ACC112 (cell line): ENCODE measurements around the gene POLL.

Experiments used
- H2AFZ ChIP-seq: fragments of 200-600 bp; sonication (generic); one replicate; pipeline ENCODE4 v1.6.0; 2017; ENCODE audit warnings: antibody characterized with exemption, low read length; ENCODE audit not compliant: unreplicated experiment
- H3K27ac ChIP-seq: fragments of 200-600 bp; sonication (generic); 2 replicates; pipeline ENCODE4 v1.5.1; 2014; ENCODE audit warnings: low read depth, mild to moderate bottlenecking, antibody characterized with exemption, low read length, moderate library complexity
- H3K27me3 ChIP-seq: fragments of 200-600 bp; sonication (generic); 2 replicates; pipeline ENCODE4 v1.6.1; 2014; ENCODE audit warnings: mild to moderate bottlenecking, antibody characterized with exemption, low read length, moderate library complexity, mixed read lengths; ENCODE audit not compliant: insufficient read depth
- H3K36me3 ChIP-seq: fragments of 200-600 bp; sonication (generic); 2 replicates; pipeline ENCODE4 v1.6.1; 2016; ENCODE audit warnings: mild to moderate bottlenecking, antibody characterized with exemption, low read length, moderate library complexity, mixed read lengths; ENCODE audit not compliant: insufficient read depth
- H3K4me1 ChIP-seq: fragments of 200-600 bp; sonication (generic); one replicate; pipeline ENCODE4 v1.6.1; 2016; ENCODE audit warnings: low read length, mixed read lengths; ENCODE audit not compliant: insufficient read depth, unreplicated experiment, control insufficient read depth
- H3K4me3 ChIP-seq: fragments of 200-600 bp; sonication (generic); 2 replicates; pipeline ENCODE4 v1.5.1; 2014; ENCODE audit warnings: mild to moderate bottlenecking, low read depth, low read length
- H3K79me2 ChIP-seq: fragments of 200-600 bp; sonication (generic); one replicate; pipeline ENCODE4 v1.6.0; 2016; ENCODE audit warnings: low read length; ENCODE audit not compliant: control insufficient read depth, unreplicated experiment, insufficient read depth

Gene POLL

DNA sequence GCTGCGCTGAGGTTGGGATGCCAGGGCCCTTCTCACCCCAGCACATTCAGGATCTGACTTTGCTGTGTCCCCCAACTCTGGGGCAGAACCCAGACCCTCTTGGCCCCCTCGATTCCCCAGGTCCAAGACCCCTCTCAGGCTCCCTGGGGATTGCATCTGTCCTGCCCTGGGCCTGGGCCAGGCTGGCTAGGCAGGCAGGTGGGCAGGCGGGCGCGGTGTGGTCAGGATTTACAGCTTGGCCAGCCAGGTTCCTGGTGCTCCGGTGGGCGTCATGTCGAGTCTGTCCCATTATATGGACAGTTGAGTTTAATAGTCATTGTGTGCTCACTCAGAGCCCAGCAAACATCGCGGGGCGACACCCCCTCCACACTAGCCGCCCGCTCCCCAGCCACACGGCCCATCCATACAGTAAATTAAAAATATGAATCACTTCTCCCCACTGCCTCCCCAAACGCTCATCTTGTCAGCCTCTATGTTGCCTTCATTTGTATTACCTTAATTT is 23.5 kb downstream of the POLL start:
- H3K36me3 ChIP-seq = no peaks in the 10 kb centered on the region
- no peak overlapping the region for H3K27ac ChIP-seq
- H3K79me2 ChIP-seq = no peaks in the 10 kb centered on the region
- peaks cover 3% of the 10 kb centered on the region for H3K4me1 ChIP-seq
- no peak overlapping the region for H3K4me3 ChIP-seq
- H3K27me3 ChIP-seq = peaks cover 48% of the 10 kb centered on the region
- no peak overlapping the region for H2AFZ ChIP-seq

DNA sequence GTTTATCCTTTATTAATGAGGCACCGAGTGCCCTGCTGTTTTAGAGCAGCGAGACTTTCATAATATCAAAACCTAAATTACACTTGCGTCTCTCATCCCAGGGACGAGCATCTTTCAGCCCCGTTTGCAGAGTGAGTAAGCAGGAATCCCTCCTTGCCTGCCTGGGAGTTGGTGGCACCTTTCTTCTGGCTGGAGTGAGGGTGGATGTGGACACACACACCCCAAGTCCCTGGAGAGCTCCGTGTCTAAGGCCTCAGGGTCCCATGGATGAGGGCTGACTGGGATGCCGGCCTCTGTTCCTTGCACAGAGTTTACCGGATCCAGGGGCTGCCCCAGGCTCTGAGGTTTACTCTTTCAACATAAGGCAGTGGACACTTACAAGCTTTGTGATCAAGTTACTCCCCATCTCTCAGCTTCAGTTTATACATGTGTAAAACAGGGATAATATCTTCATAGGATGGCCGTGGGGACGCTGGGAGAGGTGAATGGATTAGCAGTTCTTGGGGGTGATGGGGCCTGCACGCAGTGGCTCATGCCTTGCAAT is 24.5 kb downstream of the POLL start:
- Histone ChIP-seq H3K27me3 (peaks cover 39% of the 10 kb centered on the region), H3K27ac (no peak overlapping the region), H2AFZ (no peak overlapping the region), H3K36me3 (no peaks in the 10 kb centered on the region), H3K4me1 (peaks cover 3% of the 10 kb centered on the region), H3K4me3 (no peak overlapping the region), H3K79me2 (no peaks in the 10 kb centered on the region)

DNA sequence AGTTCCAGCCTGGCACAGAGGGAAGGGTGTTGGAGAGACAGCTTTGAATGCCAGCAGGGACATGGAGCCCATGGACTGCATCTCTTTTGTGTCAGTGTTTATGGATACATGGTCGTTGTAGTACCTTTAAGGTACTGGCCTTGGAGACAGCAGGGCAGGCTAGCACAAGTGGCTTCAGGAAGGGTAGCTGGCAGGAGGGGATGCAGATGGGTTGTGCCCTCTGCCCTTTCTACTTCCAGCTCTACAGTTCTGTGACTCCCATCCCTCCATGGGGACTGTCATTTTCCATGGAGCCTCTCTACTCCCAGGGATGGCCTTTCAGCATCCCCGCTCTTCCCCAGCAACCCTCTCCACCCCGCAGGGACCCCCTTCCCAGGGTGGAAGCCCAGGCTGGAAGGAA is 25.1 kb downstream of the POLL start:
- Histone ChIP-seq H3K36me3 (no peaks in the 10 kb centered on the region), H2AFZ (no peak overlapping the region), H3K27me3 (peaks cover 33% of the 10 kb centered on the region), H3K4me3 (no peak overlapping the region), H3K79me2 (no peaks in the 10 kb centered on the region), H3K27ac (no peak overlapping the region), H3K4me1 (peaks cover 3% of the 10 kb centered on the region)

DNA sequence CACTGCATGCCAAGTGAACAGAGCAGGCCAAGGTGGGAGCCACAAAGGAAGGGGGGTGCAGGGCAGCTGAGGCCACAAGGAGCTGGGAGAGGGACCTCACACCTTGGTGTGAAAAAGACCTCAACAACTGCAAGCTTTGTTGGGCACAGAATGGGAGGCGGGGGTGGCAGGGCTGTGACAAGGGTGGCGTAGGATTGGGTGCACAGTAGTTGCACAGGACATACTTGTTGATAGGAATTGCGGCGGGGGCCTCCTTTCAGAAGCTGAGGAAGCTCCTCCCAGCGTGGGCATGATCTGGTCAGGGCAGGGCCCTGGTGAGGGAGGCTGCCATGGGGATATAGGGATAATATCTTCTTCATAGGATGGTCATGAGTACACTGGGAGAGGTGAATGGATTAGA is 25.8 kb downstream of the POLL start:
- Histone ChIP-seq H2AFZ (no peak overlapping the region), H3K27ac (no peak overlapping the region), H3K36me3 (no peaks in the 10 kb centered on the region), H3K79me2 (no peaks in the 10 kb centered on the region), H3K4me3 (no peak overlapping the region), H3K27me3 (peaks cover 26% of the 10 kb centered on the region), H3K4me1 (peaks cover 3% of the 10 kb centered on the region)

DNA sequence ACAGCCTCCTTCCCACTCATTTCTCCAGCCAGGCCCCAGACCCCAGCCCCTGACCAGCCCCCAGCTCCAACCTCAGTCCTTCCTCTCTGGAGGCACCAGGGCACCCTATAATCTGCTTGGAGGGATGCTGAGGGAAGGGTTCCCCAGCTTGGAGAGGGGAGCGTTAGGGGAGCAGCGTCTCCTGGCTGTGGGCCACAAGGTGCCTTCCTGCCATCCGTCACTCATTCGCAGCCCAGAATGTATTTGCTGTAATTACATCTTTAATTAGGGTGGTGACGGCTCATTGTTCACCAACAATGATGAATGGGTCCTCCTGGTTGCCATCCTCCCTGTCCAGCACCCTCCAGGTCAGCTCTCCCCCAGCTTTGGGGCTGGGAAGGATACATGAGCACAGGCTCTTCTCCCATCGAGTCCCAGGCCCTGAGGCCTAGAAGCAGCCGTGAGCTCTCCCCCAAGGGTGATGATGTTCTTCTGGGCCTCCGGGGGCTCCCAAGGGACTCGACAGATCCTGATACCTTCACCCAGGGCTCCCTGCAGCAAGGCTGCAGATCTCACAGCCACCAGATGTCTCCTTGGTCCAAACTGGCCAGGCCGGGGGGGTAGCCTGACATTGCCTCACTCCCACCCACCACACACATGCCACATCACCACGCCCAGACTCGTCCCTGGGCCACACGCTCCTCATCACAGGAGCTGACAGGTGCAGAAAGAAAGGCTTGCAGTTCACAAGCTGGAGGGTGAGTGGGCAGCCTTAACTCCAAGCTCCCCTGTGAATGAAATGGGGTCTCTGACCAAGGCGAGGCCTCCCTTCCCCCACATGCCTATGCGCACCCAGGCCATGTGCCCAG is 26.8 kb downstream of the POLL start:
- Histone ChIP-seq H3K4me3 (no peak overlapping the region), H3K4me1 (no peaks in the 10 kb centered on the region), H2AFZ (no peak overlapping the region)

DNA sequence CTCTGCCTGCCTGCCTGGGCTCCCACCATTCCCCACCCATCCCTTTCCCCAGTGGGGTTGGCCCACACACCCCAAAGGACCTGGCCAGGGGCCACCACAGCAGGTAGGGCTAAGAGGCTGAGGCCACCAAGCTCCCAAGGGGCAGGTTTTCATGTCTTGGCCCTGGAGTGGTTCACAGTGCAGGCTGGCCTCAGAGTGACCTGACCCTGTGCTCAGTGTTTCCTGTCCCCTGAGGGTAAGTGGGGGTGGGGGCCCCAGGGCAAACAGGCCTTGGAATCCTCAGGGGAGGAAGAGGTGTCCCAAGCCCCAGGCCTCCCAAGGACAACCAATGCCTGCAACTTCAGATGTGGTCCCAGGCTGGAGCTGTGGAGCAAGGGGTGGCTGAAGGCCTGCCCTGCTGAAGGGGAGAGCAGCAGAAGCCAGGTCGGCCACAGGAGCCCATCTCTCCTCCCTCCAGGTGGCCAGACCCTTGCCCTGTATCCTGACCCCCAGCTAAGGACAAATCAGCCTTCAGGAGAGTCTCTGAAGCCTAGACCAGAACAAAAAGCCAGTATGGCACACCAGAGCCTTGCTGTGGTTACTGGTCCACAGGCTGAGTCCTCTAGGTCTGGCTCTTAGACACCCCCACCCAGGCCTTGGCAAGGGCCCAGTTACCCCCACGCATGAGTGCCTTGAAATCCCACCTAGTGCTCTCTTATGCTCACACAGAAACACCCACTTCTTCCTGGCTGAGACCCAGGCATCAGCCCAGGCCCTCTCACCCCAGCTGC is 27.6 kb downstream of the POLL start:
- Histone ChIP-seq H3K27ac (no peak overlapping the region), H3K4me1 (no peaks in the 10 kb centered on the region), H3K79me2 (no peaks in the 10 kb centered on the region), H3K4me3 (no peak overlapping the region), H3K36me3 (no peaks in the 10 kb centered on the region), H3K27me3 (peaks cover 8% of the 10 kb centered on the region), H2AFZ (no peak overlapping the region)

More for the DNA sequence above, 26.8 kb downstream of the POLL start:
- Histone ChIP-seq H3K27ac (no peak overlapping the region), H3K27me3 (peaks cover 16% of the 10 kb centered on the region), H3K79me2 (no peaks in the 10 kb centered on the region), H3K36me3 (no peaks in the 10 kb centered on the region)

DNA sequence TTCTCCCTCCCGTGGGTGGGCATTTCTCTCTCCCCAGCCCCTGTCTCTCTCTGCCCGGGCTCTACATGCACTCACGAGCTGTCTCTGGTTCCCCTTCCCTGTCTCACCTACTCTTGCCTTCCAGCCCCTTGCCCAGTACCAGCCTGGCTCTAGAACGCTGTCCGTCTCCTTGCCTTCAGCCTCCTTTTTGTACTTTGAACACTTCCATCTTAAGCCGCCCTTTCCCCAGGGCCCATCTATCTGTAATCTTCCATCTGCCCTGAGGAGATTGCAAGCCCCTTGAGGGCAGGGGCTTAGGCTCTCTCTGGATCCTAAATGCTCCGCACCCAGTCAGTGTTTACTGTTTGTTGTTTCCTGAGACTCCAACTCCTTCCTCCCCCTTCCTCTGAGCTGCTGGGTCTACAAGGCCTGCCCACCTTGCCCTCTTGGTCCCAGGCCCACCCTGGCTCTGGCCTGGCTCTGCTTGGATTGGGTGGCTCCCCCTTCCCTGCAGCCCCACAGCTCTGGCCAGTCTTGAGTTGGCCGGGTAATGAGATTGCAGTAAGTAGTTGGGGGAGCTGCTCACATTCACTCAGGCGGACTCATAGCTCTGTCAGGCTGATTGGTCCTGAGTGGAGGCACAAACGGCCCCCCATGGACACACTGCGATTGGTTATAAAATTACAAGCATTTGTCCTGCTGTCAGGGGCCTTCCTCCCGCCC is 28.3 kb downstream of the POLL start:
- no peaks in the 10 kb centered on the region for H3K36me3 ChIP-seq
- H3K4me1 ChIP-seq = no peaks in the 10 kb centered on the region
- H3K27me3 ChIP-seq = peaks cover under 1% of the 10 kb centered on the region; the same call in 1 of the 2 replicates
- no peak overlapping the region for H2AFZ ChIP-seq
- H3K27ac ChIP-seq = no peak overlapping the region
- H3K4me3 ChIP-seq = no peak overlapping the region
- H3K79me2 ChIP-seq = no peaks in the 10 kb centered on the region

DNA sequence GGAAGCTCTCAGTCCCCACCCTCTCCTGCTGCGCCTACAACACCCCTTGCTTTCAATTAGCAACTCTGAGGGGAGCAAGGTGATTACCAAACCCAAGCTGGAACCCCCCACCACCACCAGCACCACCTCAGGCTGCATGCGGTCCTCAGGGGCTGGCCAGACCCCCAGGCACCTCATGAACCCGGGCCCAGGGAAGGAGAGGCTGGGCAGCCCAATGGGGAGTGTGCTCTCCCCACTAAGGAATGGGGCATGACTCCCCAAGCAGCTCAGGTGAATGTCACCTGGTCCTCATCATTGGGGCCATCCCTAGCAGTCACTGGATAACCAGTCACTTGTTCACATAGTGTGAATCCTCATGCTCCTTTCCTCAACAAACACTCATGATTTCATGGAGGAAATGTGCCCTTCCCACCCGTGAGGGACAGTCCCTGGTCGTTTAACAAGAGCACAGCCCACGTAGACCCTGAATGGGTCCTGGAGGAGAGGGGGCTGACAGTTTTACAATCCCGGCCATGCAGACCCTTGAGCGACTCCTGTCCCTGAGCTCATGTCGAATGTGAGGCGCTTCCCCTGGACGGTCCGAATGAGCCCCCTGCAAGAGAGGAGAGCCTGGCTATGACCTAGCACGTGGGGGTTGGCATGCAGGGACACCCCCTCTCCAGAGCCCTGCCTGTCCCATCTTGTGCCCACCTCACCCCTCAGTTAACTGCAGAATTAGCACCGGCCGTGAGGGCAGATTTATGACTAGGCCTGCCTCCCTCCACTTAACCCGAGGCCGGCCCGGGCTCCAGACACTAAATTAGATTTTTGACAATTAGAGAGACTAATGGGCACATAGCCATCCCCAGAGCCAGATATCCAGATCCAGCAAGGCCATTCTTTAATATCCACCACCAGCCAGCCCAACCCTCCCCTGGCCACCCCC is 29.1 kb downstream of the POLL start:
- Histone ChIP-seq H3K4me3 (no peak overlapping the region), H3K27me3 (no peaks in the 10 kb centered on the region; the same call in 1 of the 2 replicates), H3K79me2 (no peaks in the 10 kb centered on the region), H3K27ac (no peak overlapping the region), H2AFZ (no peak overlapping the region), H3K36me3 (no peaks in the 10 kb centered on the region), H3K4me1 (no peaks in the 10 kb centered on the region)

DNA sequence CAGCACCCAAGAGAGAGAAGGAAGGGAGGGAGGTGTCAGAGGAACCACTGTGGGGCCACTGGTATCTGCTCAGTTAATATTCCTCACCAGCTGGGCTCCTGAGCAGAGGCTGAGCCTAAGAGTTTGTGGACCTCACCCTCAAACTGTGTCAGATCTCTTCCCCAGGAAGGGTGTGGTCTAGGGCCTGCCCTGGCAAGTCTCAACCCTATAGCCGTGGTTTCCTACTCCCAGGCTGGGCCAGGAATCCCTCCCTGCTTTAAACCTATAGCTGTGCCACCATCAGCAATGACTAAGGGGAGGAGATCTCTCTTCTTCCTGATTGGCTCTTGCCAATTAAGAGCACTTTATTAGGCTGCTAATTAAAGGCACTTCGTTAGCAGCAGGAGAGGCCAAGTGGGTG is 29.9 kb downstream of the POLL start:
- H3K27ac ChIP-seq = no peak overlapping the region
- no peak overlapping the region for H3K4me3 ChIP-seq
- no peaks in the 10 kb centered on the region for H3K36me3 ChIP-seq
- H3K4me1 ChIP-seq = no peaks in the 10 kb centered on the region
- H2AFZ ChIP-seq = no peak overlapping the region
- H3K79me2 ChIP-seq = no peaks in the 10 kb centered on the region
- no peaks in the 10 kb centered on the region for H3K27me3 ChIP-seq
